Vagina (tissue), 2 donors: ENCODE measurements around the gene OGFRL1. TPM values are rescaled to one million over a fixed set of nuclear protein-coding genes. Genes with fewer than 3 reads are reported as not detected.

Experiments used
- DNase-seq, 2 donors: peaks; one replicate each; pipeline ENCODE4 v3.0.0-alpha.2; 2017; ENCODE audit errors: extremely low spot score in 2 of 2
- H3K27ac ChIP-seq: fragments of 200-600 bp; sonication (generic); one replicate; pipeline ENCODE4 v1.5.1; 2019
- H3K27me3 ChIP-seq: fragments of 200-600 bp; sonication (generic); one replicate; pipeline ENCODE4 v1.5.1; 2019
- H3K36me3 ChIP-seq, 2 donors: fragments of 200-600 bp; sonication (generic); one replicate each; pipeline ENCODE4 v1.5.1; 2017 to 2019
- H3K4me1 ChIP-seq: fragments of 200-600 bp; sonication (generic); one replicate; pipeline ENCODE4 v1.5.1; 2019
- H3K4me3 ChIP-seq, 2 donors: fragments of 200-600 bp; sonication (generic); 1 replicate in 1 of 2; 2 replicates in 1 of 2; pipeline ENCODE4 v1.5.1; 2016 to 2019
- H3K9me3 ChIP-seq: fragments of 200-600 bp; sonication (generic); one replicate; pipeline ENCODE4 v1.5.1; 2019
- CTCF ChIP-seq, 3 experiments: fragments of 450-650 bp in 2 of 3; fragments of 200-600 bp in 1 of 3; sonication (generic) in 1 of 3; IDR thresholded peaks; one replicate each; pipeline ENCODE4 v1.5.1; 2017 to 2019; ENCODE audit warnings: antibody characterized with exemption in 3 of 3, mild to moderate bottlenecking in 2 of 3, moderate library complexity in 2 of 3
- POLR2A ChIP-seq, 2 donors: fragments of 450-650 bp; IDR thresholded peaks; one replicate each; pipeline ENCODE4 v1.6.1; 2017; ENCODE audit warnings: antibody characterized with exemption in 2 of 2, mild to moderate bottlenecking in 2 of 2, moderate library complexity in 2 of 2
- POLR2AphosphoS5 ChIP-seq, 2 donors: sonication (generic); formaldehyde crosslinking; IDR thresholded peaks; one replicate each; pipeline ENCODE4 v1.9.0; 2017; ENCODE audit warnings: antibody characterized with exemption in 2 of 2, mild to moderate bottlenecking in 2 of 2, low read depth in 1 of 2; ENCODE audit not compliant: insufficient read depth in 1 of 2
- intact Hi-C: fragments of 100-400 bp; cut with DNase I; formaldehyde crosslinking; loops from one replicate; pipeline ENCODE4 v1.15.1; 2023
- total RNA-seq: library from RNA; depleted of rRNA; stranded (reverse); fragments of >200 nt; gene quantifications from one replicate; pipeline ENCODE4 v1.2.3, GENCODE V29; 2016

Gene OGFRL1
- total RNA-seq, 1 donor from 2014 or later = 34.1 TPM

GRCh38 chr6:71330501-71330900, 41.9 kb downstream of the OGFRL1 start:
- Histone ChIP-seq H3K4me1 (no peaks in the 10 kb centered on the region), H3K9me3 (no peaks in the 10 kb centered on the region), H3K27ac (no peak overlapping the region), H3K4me3 (no peak overlapping the region), H3K27me3 (no peaks in the 10 kb centered on the region), H3K36me3 (no peaks in the 10 kb centered on the region)
- intact Hi-C loops = no loop called here
- TF ChIP-seq POLR2A (IDR thresholded peaks at IDR 0.05) = no peak
- no peak for TF ChIP-seq CTCF (IDR thresholded peaks at IDR 0.05)
- TF ChIP-seq POLR2AphosphoS5 (IDR thresholded peaks at IDR 0.05; ENCODE audit: insufficient read depth in 1 of 2, low read depth in 1 of 2) = no peak
- no peak for DNase-seq

GRCh38 chr6:71332012-71332411, 43.4 kb downstream of the OGFRL1 start:
- Histone ChIP-seq H3K36me3 (no peaks in the 10 kb centered on the region), H3K27me3 (no peaks in the 10 kb centered on the region), H3K27ac (no peak overlapping the region), H3K4me3 (no peak overlapping the region), H3K4me1 (no peaks in the 10 kb centered on the region), H3K9me3 (no peaks in the 10 kb centered on the region)
- TF ChIP-seq CTCF (IDR thresholded peaks at IDR 0.05) (no peak), POLR2A (IDR thresholded peaks at IDR 0.05) (no peak), POLR2AphosphoS5 (IDR thresholded peaks at IDR 0.05; ENCODE audit: insufficient read depth in 1 of 2, low read depth in 1 of 2) (no peak)
- intact Hi-C loops = no loop called here
- no peak for DNase-seq

GRCh38 chr6:71333050-71333449, 44.4 kb downstream of the OGFRL1 start:
- DNase-seq = no peak
- H3K9me3 ChIP-seq = no peaks in the 10 kb centered on the region
- intact Hi-C loops = no loop called here
- TF ChIP-seq POLR2A (IDR thresholded peaks at IDR 0.05) = no peak
- no peak for TF ChIP-seq POLR2AphosphoS5 (IDR thresholded peaks at IDR 0.05; ENCODE audit: insufficient read depth in 1 of 2, low read depth in 1 of 2)
- TF ChIP-seq CTCF (IDR thresholded peaks at IDR 0.05) = no peak
- no peaks in the 10 kb centered on the region for H3K4me1 ChIP-seq
- no peaks in the 10 kb centered on the region for H3K27me3 ChIP-seq
- H3K36me3 ChIP-seq = no peaks in the 10 kb centered on the region
- no peak overlapping the region for H3K27ac ChIP-seq
- no peak overlapping the region for H3K4me3 ChIP-seq

GRCh38 chr6:71333697-71334096, 45.1 kb downstream of the OGFRL1 start:
- Histone ChIP-seq H3K4me1 (no peaks in the 10 kb centered on the region), H3K27me3 (no peaks in the 10 kb centered on the region), H3K9me3 (no peaks in the 10 kb centered on the region), H3K36me3 (no peaks in the 10 kb centered on the region), H3K27ac (no peak overlapping the region), H3K4me3 (no peak overlapping the region)
- intact Hi-C loops = no loop called here
- no peak for DNase-seq
- TF ChIP-seq POLR2AphosphoS5 (IDR thresholded peaks at IDR 0.05; ENCODE audit: insufficient read depth in 1 of 2, low read depth in 1 of 2) = no peak
- no peak for TF ChIP-seq POLR2A (IDR thresholded peaks at IDR 0.05)
- no peak for TF ChIP-seq CTCF (IDR thresholded peaks at IDR 0.05)

- Histone ChIP-seq H3K4me3 (no peak overlapping the region), H3K36me3 (no peaks in the 10 kb centered on the region), H3K4me1 (no peaks in the 10 kb centered on the region), H3K9me3 (no peaks in the 10 kb centered on the region), H3K27me3 (no peaks in the 10 kb centered on the region), H3K27ac (no peak overlapping the region)
- TF ChIP-seq POLR2A (IDR thresholded peaks at IDR 0.05) (no peak), POLR2AphosphoS5 (IDR thresholded peaks at IDR 0.05; ENCODE audit: insufficient read depth in 1 of 2, low read depth in 1 of 2) (no peak), CTCF (IDR thresholded peaks at IDR 0.05) (no peak)
- DNase-seq = no peak
- intact Hi-C loops = no loop called here
These were observed 46.2 kb downstream of the OGFRL1 start for GRCh38 chr6:71334768-71335167.
